CD4-positive, CD25-positive, alpha-beta regulatory T cell (primary cell): ENCODE measurements around the gene YARS1. TPM values are rescaled to one million over a fixed set of nuclear protein-coding genes. Genes with fewer than 3 reads are reported as not detected.
"Not testable (repeated sequence)": the region's sequence is repeated elsewhere in the genome, so short reads cannot be mapped to it uniquely, and the experiment has no call there.

Source experiments
- ATAC-seq, 2 donors: fragments of 150-1000 bp; cut with Tn5 transposase; one replicate each; pipeline ENCODE4 v1.10.0; 2021; ENCODE audit warnings: low read depth in 2 of 2, moderate number of reproducible peaks in 2 of 2, moderate library complexity in 1 of 2
- DNase-seq, 3 donors: peaks; one replicate each; pipeline versions ENCODE4 v3.0.0 to v3.0.0-alpha.2; 2012 to 2022; ENCODE audit warnings: mixed read lengths in 1 of 3
- H3K27ac ChIP-seq: one replicate; pipeline ENCODE4 v1.7.0; 2013; ENCODE audit warnings: mild to moderate bottlenecking, low read length; ENCODE audit not compliant: insufficient read depth, poor library complexity, severe bottlenecking
- H3K27me3 ChIP-seq: one replicate; pipeline ENCODE4 v1.7.0; 2013; ENCODE audit warnings: low read length; ENCODE audit not compliant: control insufficient read depth, insufficient read depth
- H3K36me3 ChIP-seq: one replicate; pipeline ENCODE4 v1.7.0; 2013; ENCODE audit warnings: mild to moderate bottlenecking, low read length, moderate library complexity; ENCODE audit not compliant: control insufficient read depth, insufficient read depth
- H3K4me1 ChIP-seq: 2 replicates; pipeline ENCODE4 v1.7.0; 2013; ENCODE audit warnings: mild to moderate bottlenecking, low read length; ENCODE audit not compliant: insufficient read depth, control insufficient read depth, poor library complexity, severe bottlenecking
- H3K4me3 ChIP-seq: one replicate; pipeline ENCODE4 v1.7.0; 2013; ENCODE audit warnings: low read depth, mild to moderate bottlenecking, low read length, moderate library complexity
- H3K9me3 ChIP-seq, 2 experiments: 1 replicate in 1 of 2; 2 replicates in 1 of 2; pipeline ENCODE4 v1.7.0; 2013; ENCODE audit warnings: low read length in 2 of 2, mild to moderate bottlenecking in 1 of 2, moderate library complexity in 1 of 2; ENCODE audit not compliant: control insufficient read depth in 2 of 2
- H3K27ac Mint-ChIP-seq, 3 donors: one replicate each; pipeline ENCODE4 v1.8.0; 2020 to 2022; ENCODE audit warnings: mild to moderate bottlenecking in 3 of 3, mixed read lengths in 3 of 3, moderate library complexity in 2 of 3
- H3K27me3 Mint-ChIP-seq: one replicate; pipeline ENCODE4 v1.8.0; 2022; ENCODE audit warnings: mild to moderate bottlenecking, mixed read lengths
- H3K36me3 Mint-ChIP-seq: one replicate; pipeline ENCODE4 v1.8.0; 2020; ENCODE audit warnings: mixed read lengths
- H3K4me1 Mint-ChIP-seq, 4 donors: one replicate each; pipeline ENCODE4 v1.8.0; 2020 to 2022; ENCODE audit warnings: mixed read lengths in 4 of 4, mild to moderate bottlenecking in 1 of 4
- H3K4me3 Mint-ChIP-seq, 4 donors: one replicate each; pipeline ENCODE4 v1.8.0; 2020 to 2022; ENCODE audit warnings: mild to moderate bottlenecking in 4 of 4, mixed read lengths in 4 of 4, moderate library complexity in 3 of 4
- H3K9me3 Mint-ChIP-seq, 7 donors: one replicate each; pipeline ENCODE4 v1.8.0; 2020 to 2022; ENCODE audit warnings: mixed read lengths in 7 of 7, mild to moderate bottlenecking in 3 of 7, moderate library complexity in 2 of 7
- polyA plus RNA-seq, 4 donors: library from polyadenylated mRNA; unstranded; fragments of 300-500 nt; fragmentation: Illumina TruSeq; gene quantifications; one replicate each; pipeline ENCODE4 v1.2.3, GENCODE V29; 2021
- total RNA-seq: library from RNA; stranded (reverse); gene quantifications from one replicate; pipeline ENCODE4 v1.2.3, GENCODE V29; 2022

The YARS1 gene
- total and polyA plus RNA-seq, 5 donors from 2014 or later = 47.3 to 111 (median 59.7) TPM

DNA sequence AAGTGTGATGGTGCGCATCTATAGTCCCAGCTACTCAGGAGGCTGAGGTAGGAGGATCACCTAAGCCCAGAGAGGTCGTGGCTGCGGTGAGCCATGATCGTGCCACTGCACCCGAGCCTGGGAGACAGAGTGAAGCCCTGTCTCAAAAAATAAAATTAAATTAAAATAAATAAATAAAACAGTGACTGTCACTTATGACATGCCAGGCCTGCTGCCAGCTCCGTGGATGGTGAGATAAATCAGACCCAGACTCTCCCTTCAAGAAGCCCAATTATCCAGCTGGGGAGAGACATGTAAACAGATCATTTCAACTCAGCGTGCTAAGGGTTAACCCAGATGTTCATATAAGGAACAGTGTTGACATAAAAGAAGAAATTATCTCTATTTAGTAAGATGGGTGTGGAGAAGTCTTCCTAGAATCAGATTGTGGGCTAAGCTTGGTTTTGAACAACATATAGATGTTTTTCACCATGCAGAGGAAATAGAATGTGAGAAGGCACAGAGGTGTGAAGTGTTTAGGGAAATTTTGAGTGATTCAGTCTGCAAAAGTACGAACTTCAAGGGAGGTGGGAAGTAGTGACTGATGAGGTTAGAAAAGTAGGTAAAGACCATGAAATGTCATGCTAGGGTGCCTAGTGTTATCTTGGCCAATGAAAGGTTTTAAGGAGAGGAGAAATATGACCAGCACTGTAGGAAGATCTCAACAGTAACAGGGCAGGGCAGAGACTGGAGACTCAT lies 18.3 kb downstream of the YARS1 start:
- Mint-ChIP-seq H3K4me3 (peak overlapping the region; percentile 0 to 69 (median 32)), H3K9me3 (peaks cover 0 to 1% (median 0%) of the 10 kb centered on the region in 7 donors), H3K27me3 (no peaks in the 10 kb centered on the region), H3K4me1 (peaks cover 18 to 54% (median 36%) of the 10 kb centered on the region in 4 donors), H3K36me3 (peaks cover 39% of the 10 kb centered on the region), H3K27ac (peak overlapping the region; percentile 52 to 96 (median 80))
- Histone ChIP-seq H3K27ac (peak overlapping the region; percentile 44), H3K4me3 (peak overlapping the region; percentile 16), H3K4me1 (peaks cover 39% of the 10 kb centered on the region), H3K9me3 (no peaks in the 10 kb centered on the region), H3K36me3 (peaks cover 7% of the 10 kb centered on the region), H3K27me3 (no peaks in the 10 kb centered on the region)
- ATAC-seq (peak; percentile 68 to 75), DNase-seq (peak in 1 of 3 donors; percentile 88)

DNA sequence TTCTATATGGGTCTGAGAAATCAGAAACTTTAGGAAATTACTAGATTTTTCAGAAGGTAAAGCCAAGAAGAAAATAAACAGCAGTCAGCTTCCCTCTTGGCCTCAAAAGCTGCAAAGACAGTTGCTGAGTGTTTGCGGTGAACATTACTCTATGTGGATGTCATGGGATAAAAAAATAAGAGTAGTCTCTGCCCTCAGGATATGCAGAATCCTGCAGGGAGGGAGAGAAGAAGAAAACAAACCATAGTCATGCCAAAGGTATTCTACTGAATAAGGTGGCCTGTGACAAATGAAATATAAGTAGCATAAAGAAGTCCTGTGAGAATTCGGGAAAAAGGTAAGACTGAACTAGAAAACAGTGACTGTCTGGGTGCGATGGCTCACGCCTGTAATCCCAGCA lies 19.0 kb downstream of the YARS1 start:
- H3K36me3 ChIP-seq = peaks cover 7% of the 10 kb centered on the region
- Mint-ChIP-seq H3K4me3 (peak overlapping the region in 2 of 4 donors; percentile 28 to 50), H3K4me1 (peaks cover 21 to 57% (median 38%) of the 10 kb centered on the region in 4 donors), H3K9me3 (peaks cover 0 to 1% (median 0%) of the 10 kb centered on the region in 7 donors), H3K27me3 (no peaks in the 10 kb centered on the region), H3K36me3 (peaks cover 44% of the 10 kb centered on the region), H3K27ac (peak overlapping the region; percentile 52 to 96 (median 69))
- H3K27me3 ChIP-seq = no peaks in the 10 kb centered on the region
- H3K9me3 ChIP-seq = no peaks in the 10 kb centered on the region
- ATAC-seq = no peak
- DNase-seq = no peak
- no peak overlapping the region for H3K4me3 ChIP-seq
- H3K4me1 ChIP-seq = peaks cover 39% of the 10 kb centered on the region
- peak overlapping the region; percentile 44 for H3K27ac ChIP-seq

DNA sequence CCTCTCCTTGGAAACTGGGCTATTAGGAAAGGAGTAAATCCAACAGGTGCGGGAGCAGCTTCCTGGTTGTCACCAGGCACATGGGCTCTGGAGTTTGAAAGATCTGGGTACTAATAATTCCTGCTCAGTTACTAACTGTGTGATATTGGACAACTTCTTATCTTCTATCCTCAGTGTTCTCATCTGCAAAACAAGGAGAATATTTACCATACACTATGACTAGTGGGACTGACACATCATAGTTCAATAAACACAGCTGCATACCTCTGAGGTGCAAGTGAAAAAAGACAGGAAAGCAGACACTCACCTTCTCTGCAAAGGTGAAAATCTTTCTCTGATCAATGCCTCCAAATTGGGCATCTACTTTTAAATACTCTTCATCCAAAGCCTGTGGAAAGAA lies 19.7 kb downstream of the YARS1 start:
- Histone ChIP-seq H3K9me3 (no peaks in the 10 kb centered on the region), H3K4me3 (no peak overlapping the region), H3K36me3 (peaks cover 7% of the 10 kb centered on the region), H3K27me3 (no peaks in the 10 kb centered on the region), H3K4me1 (peaks cover 39% of the 10 kb centered on the region), H3K27ac (no peak overlapping the region)
- DNase-seq = no peak
- no peaks in the 10 kb centered on the region for H3K27me3 Mint-ChIP-seq
- peaks cover 0 to 1% (median 0%) of the 10 kb centered on the region in 7 donors for H3K9me3 Mint-ChIP-seq
- no peak for ATAC-seq
- H3K4me1 Mint-ChIP-seq = peaks cover 21 to 58% (median 38%) of the 10 kb centered on the region in 4 donors
- H3K27ac Mint-ChIP-seq = peak overlapping the region; percentile 37 to 96 (median 52)
- H3K36me3 Mint-ChIP-seq = peaks cover 46% of the 10 kb centered on the region
- H3K4me3 Mint-ChIP-seq = peak overlapping the region in 2 of 4 donors; percentile 12 to 13

DNA sequence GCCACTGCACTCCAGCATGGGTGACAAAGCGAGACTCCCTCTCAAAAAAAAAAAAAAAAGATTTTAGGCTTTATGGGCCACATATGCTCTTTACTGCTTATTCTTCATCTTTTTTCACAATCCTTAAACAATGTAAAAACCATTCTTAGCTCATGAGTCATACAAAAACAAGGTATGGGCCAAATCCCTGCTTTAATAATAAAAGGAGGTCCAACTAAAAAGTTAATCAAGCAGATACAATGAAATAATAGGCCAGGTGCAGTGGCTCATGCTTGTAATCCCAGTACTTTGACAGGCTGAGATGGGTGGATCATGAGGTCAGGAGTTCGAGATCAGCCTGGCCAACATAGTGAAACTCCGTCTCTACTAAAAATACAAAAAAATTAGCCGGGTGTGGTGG lies 21.4 kb downstream of the YARS1 start:
- H3K27me3 ChIP-seq, ATAC-seq, H3K27ac ChIP-seq, H3K9me3 ChIP-seq, DNase-seq, H3K4me3 Mint-ChIP-seq, H3K27me3 Mint-ChIP-seq, H3K4me3 ChIP-seq, H3K9me3 Mint-ChIP-seq: not testable (repeated sequence)
- Histone ChIP-seq H3K36me3 (peaks cover 22% of the 10 kb centered on the region), H3K4me1 (peaks cover 30% of the 10 kb centered on the region)
- Mint-ChIP-seq H3K36me3 (peaks cover 47% of the 10 kb centered on the region), H3K4me1 (peaks cover 12 to 50% (median 34%) of the 10 kb centered on the region in 4 donors), H3K27ac (peak overlapping the region in 2 of 3 donors; percentile 1 to 44)

GRCh38 chr1:32791881-32792280 lies 25.3 kb downstream of the YARS1 start:
- no peaks in the 10 kb centered on the region for H3K27me3 ChIP-seq
- ATAC-seq = no peak
- H3K27ac ChIP-seq = no peak overlapping the region
- Mint-ChIP-seq H3K4me3 (peak overlapping the region in 1 of 4 donors; percentile 7), H3K9me3 (no peaks in the 10 kb centered on the region), H3K27ac (peak overlapping the region in 1 of 3 donors; percentile 49), H3K4me1 (peaks cover 6 to 16% (median 11%) of the 10 kb centered on the region in 4 donors), H3K27me3 (no peaks in the 10 kb centered on the region), H3K36me3 (peaks cover 32% of the 10 kb centered on the region)
- no peak for DNase-seq
- peaks cover 33% of the 10 kb centered on the region for H3K36me3 ChIP-seq
- H3K4me1 ChIP-seq = no peaks in the 10 kb centered on the region
- no peaks in the 10 kb centered on the region for H3K9me3 ChIP-seq
- H3K4me3 ChIP-seq = no peak overlapping the region

DNA sequence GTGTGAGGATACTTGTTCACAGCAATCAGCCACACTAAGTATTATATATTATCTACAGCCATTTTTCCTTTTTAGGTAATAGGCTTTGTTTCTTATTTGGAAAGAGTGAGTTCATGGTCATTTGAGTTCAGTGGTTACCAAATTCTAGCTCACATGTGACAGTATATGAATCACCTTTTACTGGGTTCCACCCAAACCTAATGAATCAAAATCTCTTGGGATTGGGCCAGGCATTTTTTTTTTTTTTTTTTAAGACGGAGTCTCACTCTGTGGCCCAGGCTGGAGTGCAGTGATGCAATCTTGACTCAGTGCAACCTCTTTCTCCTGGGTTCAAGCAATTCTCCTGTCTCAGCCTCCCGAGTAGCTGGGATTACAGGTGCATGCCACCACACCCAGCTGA lies 27.8 kb downstream of the YARS1 start:
- H3K4me1 Mint-ChIP-seq = peaks cover 8 to 21% (median 13%) of the 10 kb centered on the region in 4 donors

DNA sequence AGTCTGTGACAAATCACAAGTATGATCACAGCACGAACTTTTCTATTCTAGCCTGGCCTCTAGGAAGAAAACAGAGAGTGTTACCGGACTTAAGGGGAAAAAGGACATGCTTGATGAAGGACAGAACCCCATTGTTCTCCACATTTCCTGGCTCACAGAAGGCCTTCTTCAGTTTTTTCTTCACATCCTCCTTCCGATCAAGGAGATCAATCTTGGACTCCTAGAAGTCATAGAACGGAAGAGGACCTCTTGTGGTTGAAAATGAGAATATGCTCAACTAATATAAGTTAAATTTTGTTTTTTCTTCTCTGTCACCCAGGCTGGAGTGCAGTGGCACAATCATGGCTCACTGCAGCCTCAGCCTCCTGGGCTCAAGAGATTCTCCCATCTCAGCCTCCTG lies 30.3 kb downstream of the YARS1 start:
- H3K4me3 Mint-ChIP-seq = no peak overlapping the region
- no peaks in the 10 kb centered on the region for H3K27me3 Mint-ChIP-seq
- peaks cover 2 to 10% (median 5%) of the 10 kb centered on the region in 4 donors for H3K4me1 Mint-ChIP-seq
- H3K27ac Mint-ChIP-seq = peak overlapping the region in 1 of 3 donors; percentile 17
- ATAC-seq (peak in 1 of 2 donors; percentile 53), DNase-seq (peak in 1 of 3 donors; percentile 48)
- no peaks in the 10 kb centered on the region for H3K9me3 ChIP-seq
- peak overlapping the region; percentile 14 for H3K27ac ChIP-seq
- H3K36me3 Mint-ChIP-seq = peaks cover 29% of the 10 kb centered on the region
- no peaks in the 10 kb centered on the region for H3K27me3 ChIP-seq
- H3K36me3 ChIP-seq = peaks cover 74% of the 10 kb centered on the region
- H3K4me3 ChIP-seq = no peak overlapping the region
- no peaks in the 10 kb centered on the region for H3K4me1 ChIP-seq
- H3K9me3 Mint-ChIP-seq = no peaks in the 10 kb centered on the region

More for the DNA sequence above, 27.8 kb downstream of the YARS1 start:
- H3K4me3 Mint-ChIP-seq, ATAC-seq, H3K27ac Mint-ChIP-seq, H3K9me3 Mint-ChIP-seq, H3K27ac ChIP-seq, DNase-seq, H3K9me3 ChIP-seq, H3K27me3 ChIP-seq, H3K4me1 ChIP-seq, H3K27me3 Mint-ChIP-seq, H3K4me3 ChIP-seq: not testable (repeated sequence)
- H3K36me3 ChIP-seq = peaks cover 55% of the 10 kb centered on the region
- H3K36me3 Mint-ChIP-seq = peaks cover 36% of the 10 kb centered on the region
